Caki2 (cell line): ENCODE data around the gene NUP153. TPM values are rescaled to one million over a fixed set of nuclear protein-coding genes. Genes with fewer than 3 reads are reported as not detected.
"Not testable (repeated sequence)": the region's sequence is repeated elsewhere in the genome, so short reads cannot be mapped to it uniquely, and the experiment has no call there.

Source experiments
- DNase-seq: peaks from one replicate; pipeline ENCODE4 v3.0.0-alpha.2; 2015; ENCODE audit warnings: low read depth
- in situ Hi-C: cut with HindIII; loops from 2 replicates; pipeline ENCODE4 v1.10.0; 2016; ENCODE audit warnings: low sequenced_read_pairs, low pct_unique_long_range_greater_than_20kb, mixed read lengths
- total RNA-seq: library from RNA; depleted of rRNA; stranded (reverse); fragments of >200 nt; shearing (Covaris generic); gene quantifications from 2 replicates; pipeline ENCODE4 v1.2.3, GENCODE V29; 2014; ENCODE audit warnings: low replicate concordance

NUP153 gene
- total RNA-seq, 1 experiment from 2014 or later = 30.5 TPM

DNA sequence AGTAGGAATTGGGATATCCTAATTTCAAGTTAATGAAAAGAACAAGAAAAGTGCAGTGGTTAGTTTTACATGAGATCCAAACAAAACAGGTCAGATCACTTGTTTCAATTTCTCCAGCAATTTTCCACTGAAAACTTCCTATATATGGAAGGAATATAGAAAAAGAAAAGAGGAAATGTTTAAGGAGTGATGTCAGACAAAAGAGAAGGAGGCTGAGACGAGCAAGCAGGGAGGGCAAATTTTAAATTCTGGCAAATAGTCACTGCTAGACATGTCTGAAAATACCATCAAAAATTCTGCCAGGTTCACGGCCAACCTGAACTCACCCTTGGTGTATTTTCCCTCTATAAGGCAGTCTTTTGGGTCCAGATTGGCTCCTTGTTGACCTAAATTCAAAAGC lies 9.5 kb upstream of the NUP153 start:
- DNase-seq = no peak
- in situ Hi-C loops = no loop called here

DNA sequence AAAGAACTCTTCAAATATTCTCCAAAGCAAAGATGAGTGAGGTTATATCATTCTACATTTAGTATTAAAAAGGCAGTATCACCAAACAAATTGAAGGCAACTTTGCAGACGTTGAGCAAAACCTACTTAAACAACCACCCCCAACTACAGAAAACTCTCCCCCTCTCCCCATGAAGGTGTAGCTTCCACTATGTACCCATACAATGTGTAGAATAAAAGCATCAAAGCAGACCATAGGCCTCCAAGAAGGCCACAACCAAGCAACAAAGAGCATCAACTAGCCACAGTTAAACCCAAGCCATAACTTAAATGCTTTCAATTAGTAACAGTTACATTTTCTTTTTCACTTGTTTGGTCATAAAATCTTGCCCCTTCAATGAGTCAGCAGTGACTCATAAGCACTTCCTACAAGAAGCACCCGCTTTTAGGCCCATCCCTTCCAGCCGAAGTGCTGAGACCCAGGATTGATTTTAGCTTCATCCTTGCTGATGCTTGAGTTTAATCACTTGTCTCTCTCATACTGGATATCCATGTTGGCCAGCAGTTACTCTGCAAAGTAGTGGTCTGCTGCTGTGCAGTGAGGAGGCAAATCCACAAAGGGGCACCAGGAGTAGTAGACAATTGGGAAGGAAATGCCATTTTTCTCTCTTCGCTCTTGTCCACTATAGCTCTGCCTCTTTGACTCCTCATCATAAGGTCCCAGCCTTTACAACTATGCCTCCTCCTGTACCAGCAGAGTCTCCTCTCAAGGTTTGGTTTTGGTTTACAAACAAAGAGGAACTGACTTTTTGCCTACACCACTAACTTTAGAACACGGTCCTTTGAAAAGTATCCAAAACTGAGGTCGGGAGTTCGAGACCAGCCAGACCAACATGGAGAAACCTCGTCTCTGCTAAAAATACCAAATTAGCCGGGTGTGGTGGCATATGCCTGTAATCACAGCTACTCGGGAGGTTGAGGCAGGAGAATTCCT lies 8.4 kb upstream of the NUP153 start:
- in situ Hi-C loops = no loop called here
- DNase-seq = peak; percentile 60

DNA sequence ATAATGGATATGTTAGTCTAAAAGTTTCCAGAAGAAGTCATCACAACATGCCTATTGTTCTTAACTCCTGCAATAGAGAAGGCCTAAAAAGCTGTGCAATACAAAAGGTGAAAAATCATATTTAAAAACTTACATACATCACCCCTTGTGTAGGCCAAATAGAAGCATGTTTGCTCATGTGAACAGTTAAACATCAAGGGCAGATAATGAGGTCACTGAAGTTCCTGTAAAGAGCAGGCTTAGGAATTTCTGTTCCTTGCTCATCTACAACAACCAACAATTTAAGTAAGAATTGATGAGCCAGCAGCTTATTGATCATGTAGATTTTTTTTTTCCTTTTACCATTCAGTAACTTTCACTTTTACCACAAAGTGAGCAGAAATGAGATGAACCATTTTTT lies 7.5 kb upstream of the NUP153 start:
- in situ Hi-C loops = no loop called here
- DNase-seq = no peak

DNA sequence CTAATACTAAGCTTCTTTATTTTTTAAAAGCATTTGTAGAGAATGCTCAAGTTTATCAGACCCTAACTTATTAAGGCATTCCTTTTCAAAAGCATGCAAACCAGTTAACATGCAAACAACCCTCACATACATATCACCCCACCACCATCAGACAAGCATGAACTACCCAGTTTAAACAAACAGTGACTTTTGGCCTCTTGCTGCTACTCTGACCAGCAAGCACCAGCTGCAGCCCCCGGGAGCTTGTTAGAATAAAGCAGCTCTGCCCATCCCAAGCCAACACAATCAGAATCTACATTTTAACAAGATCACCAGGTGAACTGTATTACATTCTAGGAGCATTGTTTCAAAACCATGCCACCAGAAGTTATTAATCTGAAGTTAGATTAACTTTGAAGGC lies 5.9 kb upstream of the NUP153 start:
- in situ Hi-C loops = no loop called here
- no peak for DNase-seq

DNA sequence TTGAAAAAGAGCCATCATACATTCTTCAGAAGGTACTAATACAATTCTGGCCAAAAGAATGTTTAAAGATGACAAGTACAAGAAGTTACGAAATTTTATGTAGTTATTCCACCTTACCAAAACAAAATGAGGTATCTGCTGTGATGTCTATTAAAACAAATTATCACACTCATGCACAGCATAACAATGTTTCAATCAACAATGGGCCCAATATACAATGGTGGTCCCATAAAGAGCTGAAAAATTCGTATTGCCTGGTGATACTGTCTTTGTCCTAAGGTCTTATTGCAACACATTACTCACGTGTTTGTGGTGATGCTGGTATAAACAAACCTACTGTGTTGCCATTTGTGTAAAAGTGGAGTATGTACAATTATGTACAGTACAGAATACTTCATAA lies 3.6 kb upstream of the NUP153 start:
- in situ Hi-C loops = no loop called here
- DNase-seq = no peak

DNA sequence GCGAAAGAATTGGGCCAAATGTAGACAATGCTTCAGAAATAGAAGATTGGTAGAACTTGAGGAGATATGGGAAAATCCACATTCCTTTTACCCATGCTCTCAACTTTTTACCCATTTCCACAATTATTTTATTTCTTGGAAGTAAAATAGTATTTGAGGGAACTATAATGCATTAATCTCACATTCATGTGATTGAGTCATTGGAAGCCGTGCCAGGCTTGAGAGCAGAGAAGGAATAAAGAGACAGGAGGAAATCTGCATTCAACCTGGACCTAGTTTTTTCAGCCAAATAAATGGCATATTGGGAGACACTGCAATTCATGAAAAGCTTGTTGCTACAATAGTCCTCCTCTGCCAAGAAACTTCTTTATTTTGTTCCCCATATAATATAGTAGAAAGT lies 2.8 kb upstream of the NUP153 start:
- in situ Hi-C loops = no loop called here
- DNase-seq = no peak

DNA sequence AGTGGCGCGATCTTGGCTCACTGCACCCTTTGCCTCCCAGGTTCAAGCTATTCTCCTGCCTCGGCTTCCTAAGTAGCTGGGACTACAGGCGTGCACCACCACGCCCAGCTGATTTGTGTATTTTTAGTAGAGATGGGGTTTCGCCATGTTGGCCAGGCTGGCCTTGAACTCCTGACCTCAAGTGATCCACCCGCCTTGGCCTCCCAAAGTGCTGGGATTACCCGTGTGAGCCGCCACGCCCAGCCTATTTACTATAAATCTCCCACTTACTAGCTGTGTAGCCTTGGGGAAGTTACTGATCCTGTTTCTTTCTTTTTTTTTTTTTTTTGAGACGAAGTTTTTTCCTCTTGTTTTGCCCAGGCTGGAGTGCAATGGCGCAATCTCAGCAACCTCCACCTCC lies 1.3 kb upstream of the NUP153 start:
- in situ Hi-C loops, DNase-seq: not testable (repeated sequence)

DNA sequence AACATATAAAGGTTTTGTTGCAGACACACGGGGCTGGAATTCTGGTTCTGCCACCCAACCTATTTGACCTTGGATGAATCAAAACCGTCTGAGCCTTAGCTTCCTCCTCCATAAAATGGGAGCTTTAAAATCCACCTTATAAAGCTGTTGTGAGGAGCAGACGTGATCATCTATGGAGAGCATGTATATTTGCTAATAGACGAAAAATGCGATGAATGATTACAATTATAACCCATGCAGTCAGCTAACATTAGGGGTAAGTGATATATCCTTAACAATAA lies 586 bp upstream of the NUP153 start:
- in situ Hi-C loops = no loop called here
- no peak for DNase-seq

DNA sequence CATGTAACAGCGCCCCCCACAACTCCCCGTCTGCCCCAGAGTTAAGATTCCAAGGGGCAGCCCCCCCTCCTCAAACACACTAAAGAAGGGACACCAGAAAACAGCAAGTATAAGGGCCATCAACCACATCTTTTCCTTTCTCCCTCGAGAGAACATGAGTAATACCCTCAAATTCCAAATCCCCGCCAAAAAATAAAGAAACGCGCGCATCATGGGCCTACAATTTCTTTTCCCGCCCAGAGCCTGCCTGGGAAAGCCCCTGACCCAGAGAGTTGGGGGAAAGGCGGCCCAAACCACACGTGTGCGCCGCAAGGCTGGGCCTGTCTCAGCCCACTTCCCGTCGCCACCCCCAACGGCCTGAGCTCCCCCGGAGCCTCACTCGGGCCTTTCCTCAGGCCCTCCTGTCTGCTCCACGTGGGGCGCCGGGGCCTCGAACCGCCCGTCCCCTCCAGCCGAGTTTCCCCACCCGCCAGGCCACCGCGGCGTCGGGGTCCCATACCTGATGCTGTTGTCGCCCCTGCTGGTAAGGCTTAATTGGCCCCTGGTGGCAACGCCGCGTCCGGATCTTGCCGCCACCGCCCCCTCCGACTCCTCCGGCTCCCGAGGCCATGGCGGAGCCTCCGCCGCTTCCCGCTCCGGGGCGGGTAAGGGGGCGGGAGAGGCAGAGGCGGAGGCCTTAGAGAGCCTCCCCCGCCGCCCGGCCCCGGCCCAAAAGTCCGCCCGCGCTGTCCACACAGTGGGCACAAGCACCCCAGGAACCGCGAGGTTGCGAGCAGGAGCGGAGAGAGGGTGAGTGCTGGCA lies 746 bp downstream of the NUP153 start:
- peak; percentile 80 for DNase-seq
- in situ Hi-C loops = no loop called here

DNA sequence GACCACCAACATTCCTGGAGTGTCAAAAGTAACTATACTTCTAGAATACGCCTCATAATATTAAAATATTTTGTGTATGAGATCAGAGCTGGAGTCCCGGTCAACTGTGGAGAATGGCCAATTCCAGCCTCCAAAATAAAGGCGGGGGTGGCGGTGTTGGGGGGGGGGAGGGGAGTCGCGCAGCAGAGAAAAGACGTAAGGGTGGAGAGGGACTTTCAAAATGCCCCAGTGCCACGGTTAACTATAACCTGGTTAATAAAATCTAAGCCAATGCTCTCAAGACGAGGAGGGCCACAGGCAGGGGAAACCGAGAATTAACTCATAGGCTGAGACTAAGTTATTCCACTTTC lies 1.3 kb downstream of the NUP153 start:
- in situ Hi-C loops = no loop called here

DNA sequence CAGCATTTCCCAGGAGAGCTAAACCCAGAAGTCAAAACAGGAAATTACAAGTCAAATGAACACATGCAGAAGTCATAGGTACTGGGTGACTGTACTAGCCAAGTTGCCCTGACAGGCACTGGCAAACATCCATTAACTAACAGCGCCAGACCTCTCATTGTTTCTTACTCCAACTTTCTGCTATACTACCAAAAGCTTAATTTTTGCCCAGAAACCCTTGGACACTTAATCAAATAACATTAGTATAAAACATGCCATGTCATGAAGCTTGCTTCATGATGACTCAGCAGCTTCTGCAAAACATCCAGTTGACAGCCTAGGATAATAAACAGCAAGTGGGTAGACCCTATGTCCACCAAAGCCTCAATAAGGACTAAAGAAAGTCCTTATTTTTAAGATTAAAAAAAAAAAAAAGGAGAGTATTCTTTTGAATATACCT lies 3.5 kb downstream of the NUP153 start:
- in situ Hi-C loops = no loop called here
- peak; percentile 68 for DNase-seq

More for the DNA sequence above, 1.3 kb downstream of the NUP153 start:
- no peak for DNase-seq

DNA sequence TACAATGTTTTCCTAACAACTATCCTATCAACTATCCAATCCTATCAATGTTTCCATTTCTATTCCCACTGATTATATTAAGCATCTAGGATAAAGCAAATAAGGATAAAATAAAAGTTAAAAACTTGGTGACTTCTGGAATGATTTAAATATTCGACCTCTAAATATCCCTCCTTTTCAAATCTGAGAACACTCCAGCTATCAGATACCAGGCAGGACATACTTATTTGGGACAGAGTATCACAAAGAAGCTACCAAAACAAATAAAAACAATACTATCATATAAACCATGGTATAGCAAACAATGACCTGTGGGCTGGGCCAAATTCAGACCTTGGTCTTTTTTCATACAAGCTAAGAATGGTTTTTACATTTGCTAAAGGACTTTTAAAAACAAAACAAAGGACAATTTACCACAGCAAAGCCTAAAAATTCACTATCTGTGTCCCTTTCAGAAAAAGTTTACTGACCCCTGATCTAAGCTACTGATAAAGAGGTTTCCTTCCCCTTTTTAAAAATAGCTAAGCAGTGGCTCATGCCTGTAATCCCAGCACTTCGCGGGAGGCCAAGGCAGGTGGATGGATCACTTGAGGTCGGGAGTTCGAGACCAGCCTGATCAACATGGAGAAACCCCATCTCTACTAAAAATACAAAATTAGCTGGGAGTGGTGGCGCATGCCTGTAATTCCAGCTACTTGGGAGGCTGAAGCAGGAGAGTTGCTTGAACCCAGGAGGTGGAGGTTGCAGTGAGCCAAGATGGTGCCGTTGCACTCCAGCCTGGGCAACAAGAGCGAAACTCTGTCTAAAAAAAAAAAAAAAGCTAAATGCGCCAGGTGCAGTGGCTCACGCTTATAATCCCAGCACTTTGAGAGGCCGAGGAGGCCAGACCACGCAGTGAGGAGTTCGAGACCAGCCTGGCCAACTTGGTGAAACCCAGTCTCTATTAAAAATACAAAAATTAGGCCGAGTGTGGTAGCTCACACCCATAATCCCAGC lies 6.0 kb downstream of the NUP153 start:
- DNase-seq = no peak
- in situ Hi-C loops = no loop called here

DNA sequence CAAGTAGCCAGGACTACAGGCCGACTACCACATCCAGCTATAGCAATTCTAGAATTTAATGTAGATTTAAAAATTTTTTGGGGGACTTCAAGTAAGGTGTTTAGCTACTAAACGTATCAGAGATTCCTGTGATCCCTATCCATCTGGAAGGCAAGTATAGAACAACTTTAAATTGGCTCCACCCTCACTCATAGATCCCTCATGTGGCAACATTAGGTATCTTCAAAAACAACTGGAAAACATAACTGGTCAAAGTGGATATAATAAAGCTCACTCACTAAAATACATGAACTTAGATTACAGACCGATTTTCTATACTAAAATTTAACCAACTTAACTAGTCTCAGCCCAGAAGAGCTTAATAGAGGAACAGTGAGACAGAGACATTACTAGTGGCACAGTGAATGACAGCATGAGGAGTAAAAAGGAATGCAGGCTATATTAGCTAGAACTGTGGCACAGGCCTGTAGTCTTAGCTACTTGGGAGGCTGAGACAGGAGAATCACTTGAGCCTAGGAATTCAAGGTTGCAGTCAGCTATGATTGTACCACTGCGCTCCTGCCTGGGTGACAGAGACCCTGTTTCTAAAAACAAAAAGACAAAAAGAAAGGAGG lies 14.7 kb downstream of the NUP153 start:
- DNase-seq = no peak
- in situ Hi-C loops = no loop called here

DNA sequence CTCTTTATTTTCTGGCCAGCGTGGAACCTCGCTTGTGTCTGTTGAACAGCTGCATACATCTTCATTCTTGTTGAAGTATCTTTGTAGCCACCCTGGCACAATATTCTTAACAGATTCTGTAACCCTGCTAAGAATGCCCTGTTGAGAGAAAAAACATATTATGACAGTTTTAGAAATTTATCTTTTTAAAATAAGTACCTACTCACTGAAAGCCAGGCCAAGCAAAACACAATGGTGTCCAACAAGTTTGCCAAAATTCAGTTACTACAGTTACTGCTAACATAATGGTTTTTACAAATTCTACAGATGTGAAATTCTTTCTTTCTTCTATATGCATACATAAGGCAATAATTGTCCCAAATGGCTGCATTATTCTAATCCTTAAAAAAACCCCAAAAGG lies 18.2 kb downstream of the NUP153 start:
- in situ Hi-C loops = no loop called here
- no peak for DNase-seq

DNA sequence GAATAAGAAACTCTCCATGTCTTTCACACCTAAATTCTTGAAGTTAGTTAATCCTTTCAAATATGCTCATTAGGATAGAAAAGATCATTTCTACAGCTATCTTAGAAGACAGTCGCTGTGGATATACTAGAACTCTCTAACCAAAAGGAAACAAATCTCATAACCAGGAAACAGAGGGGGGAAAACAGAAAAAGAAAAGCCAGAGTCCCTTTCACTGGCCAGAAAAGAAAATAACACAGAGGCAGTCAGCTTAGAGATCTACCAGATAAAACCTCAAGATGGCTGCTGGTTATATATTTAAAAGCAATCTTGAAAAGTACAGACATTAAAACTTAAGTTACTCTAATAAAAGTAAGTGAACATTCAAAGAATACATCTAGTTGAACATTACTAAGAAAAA lies 19.6 kb downstream of the NUP153 start:
- DNase-seq = no peak
- in situ Hi-C loops = no loop called here

DNA sequence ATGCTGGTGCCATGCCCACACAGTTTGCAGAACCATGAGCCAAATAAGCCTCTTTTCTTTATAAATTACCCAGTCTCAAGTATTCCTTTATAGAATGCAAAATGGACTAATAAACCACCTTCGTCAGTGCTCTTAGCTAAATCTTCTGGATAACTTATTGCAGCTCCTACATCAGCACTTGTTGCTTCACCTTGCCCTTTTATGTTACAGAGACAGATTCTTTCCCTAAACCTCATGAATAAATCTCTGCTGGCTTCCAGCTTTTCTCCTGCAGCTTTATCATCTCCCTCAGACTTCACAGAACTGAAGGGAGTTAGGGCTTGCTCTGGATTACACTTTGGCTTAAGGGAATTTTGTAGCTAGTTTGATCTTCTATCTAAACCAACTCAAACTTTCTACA lies 22.6 kb downstream of the NUP153 start:
- DNase-seq = no peak
- in situ Hi-C loops = no loop called here

DNA sequence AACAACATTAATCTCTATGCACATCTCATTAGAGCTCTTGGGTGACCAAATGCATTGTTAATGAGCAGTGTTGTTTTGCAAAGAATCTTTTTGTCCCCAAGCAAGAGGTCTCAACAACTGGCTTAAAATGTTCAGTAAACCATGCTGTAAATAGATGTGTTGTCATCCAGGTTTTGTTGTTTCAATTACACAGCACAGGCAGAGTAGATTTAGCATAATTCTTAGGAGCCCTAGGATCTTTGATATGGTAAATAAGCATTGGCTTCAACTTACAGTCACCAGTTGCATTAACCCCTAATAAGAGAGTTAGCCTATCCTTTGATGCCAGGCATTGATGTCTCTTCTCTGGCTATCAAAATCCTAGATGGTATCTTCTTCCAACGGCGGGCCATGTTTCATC lies 23.3 kb downstream of the NUP153 start:
- in situ Hi-C loops = no loop called here
- no peak for DNase-seq

DNA sequence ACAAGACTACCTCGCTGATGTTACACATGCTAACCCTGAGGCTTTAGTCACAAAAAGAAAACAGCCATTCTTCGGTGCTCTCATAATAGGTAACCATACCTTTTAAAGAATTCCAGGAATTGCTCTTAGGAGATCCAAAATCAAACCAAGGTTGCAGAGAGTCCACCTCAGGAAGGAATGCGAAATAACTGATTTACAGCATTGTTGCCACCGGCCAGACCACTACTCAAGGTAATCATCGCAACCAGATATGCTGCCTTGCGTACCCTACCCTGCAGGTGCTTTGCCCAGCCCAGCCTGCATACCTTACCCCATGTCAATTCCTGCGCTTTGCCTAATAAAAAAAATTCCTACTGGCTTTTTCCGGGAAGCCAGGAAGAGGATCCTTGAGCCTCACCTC lies 27.0 kb downstream of the NUP153 start:
- in situ Hi-C loops = no loop called here
- no peak for DNase-seq
